ENCODE data around the gene COX5B. TPM values are rescaled to one million over a fixed set of nuclear protein-coding genes. Genes with fewer than 3 reads are reported as not detected.
"Not testable (repeated sequence)": the region's sequence is repeated elsewhere in the genome, so short reads cannot be mapped to it uniquely, and the experiment has no call there.

Gene COX5B
- total and polyA plus RNA-seq, 9 of the 15 experiments (the other 6 are each of a cell fraction or from before 2014, with no cell fraction given) = 154 to 1,424 (median 487) TPM

- BruUV-seq (replicated peaks); H3K9me1 ChIP-seq (ENCODE audit: control insufficient read depth, insufficient read depth, low read length); intact Hi-C loops (cut with micrococcal nuclease); DNase-seq (ENCODE audit: extremely low read depth in 1 of 4, low spot score in 3 of 4); H3K79me2 ChIP-seq (ENCODE audit: control insufficient read depth, insufficient read depth, low read length); in situ Hi-C loops (cut with MboI); H3K4me3 ChIP-seq; H3K36me3 ChIP-seq (ENCODE audit: control insufficient read depth, insufficient read depth, low read length); FAIRE-seq; H3K9me3 ChIP-seq (replicated peaks; ENCODE audit: control insufficient read depth, insufficient read depth, low read depth, low read length); H3K27me3 ChIP-seq (ENCODE audit: control insufficient read depth in 2 of 2, insufficient read depth in 2 of 2, low read length in 2 of 2); ATAC-seq; H3K4me2 ChIP-seq (ENCODE audit: insufficient read depth, low read length); H3K9ac ChIP-seq (ENCODE audit: insufficient read depth in 1 of 2, low read depth in 2 of 2, low read length in 2 of 2); H4K20me1 ChIP-seq (replicated peaks; ENCODE audit: control insufficient read depth, insufficient read depth, low read length): not testable (repeated sequence)
- Histone ChIP-seq H3K4me1 (replicated peaks in 1 of 2; ENCODE audit: control insufficient read depth in 2 of 2, insufficient read depth in 2 of 2, low read length in 2 of 2) (peaks cover 11 to 24% of the 10 kb centered on the region in 2 experiments), H2AFZ (ENCODE audit: low read depth, low read length) (peak overlapping the region; percentile 80), H3K27ac (ENCODE audit: extremely low read depth, low read depth, low read length) (peak overlapping the region; percentile 73; the same call in 2 of the 3 replicates)
- WGBS (ENCODE audit: insufficient coverage, low coverage, missing lambda C conversion rate) = 74% methylated on average over 4 of the region's 6 CpGs
- CTCF ChIA-PET (ENCODE audit: low intra/inter-chr PET ratio) = interaction anchor here (0.6 kb wide), 1 partner anchor 19 kb away, joined by 3 read pairs; no protein-coding TSS in a partner anchor
- POLR2A ChIA-PET = interaction anchor here (0.6 to 1.8 kb wide), 4 partner anchors 8 to 736 kb away, joined by 3 to 14 read pairs (median 5); partner anchors contain the start of gene ACTR1B
These were observed 26.8 kb downstream of the COX5B start for GRCh38 chr2:97672606-97673140.

GRCh38 chr2:97673182-97673914, 27.5 kb downstream of the COX5B start:
- no peaks in the 10 kb centered on the region for H3K36me3 ChIP-seq (ENCODE audit: control insufficient read depth, insufficient read depth, low read length)
- POLR2A ChIA-PET = interaction anchor here (0.6 to 1.8 kb wide), 5 partner anchors 9 to 735 kb away, joined by 3 to 14 read pairs (median 3); partner anchors contain the start of genes ACTR1B and COX5B
- peak; percentile 90 for FAIRE-seq
- peak in 1 of 3 experiments; percentile 38; a peak in 1 of 6 replicates for TF ChIP-seq ZBTB11 (CRISPR knock-in tag; IDR thresholded peaks at IDR 0.05)
- 0 out of 3 replicates have a peak, but pooled peaks of 1 of the 2 experiments have one; percentile 20 for TF ChIP-seq CBX3 (IDR thresholded peaks at IDR 0.05; ENCODE audit: borderline replicate concordance in 1 of 2, low read length in 2 of 2)
- peak; percentile 65 for TF ChIP-seq TEAD4 (IDR thresholded peaks at IDR 0.05; ENCODE audit: low read length)
- no peak for TF ChIP-seq TEAD4 (CRISPR knock-in tag; IDR thresholded peaks at IDR 0.05; ENCODE audit: borderline replicate concordance)
- peak; percentile 74 for TF ChIP-seq GATA2 (CRISPR knock-in tag; IDR thresholded peaks at IDR 0.05)
- peak; percentile 59; the same call in 1 of the 2 replicates for TF ChIP-seq EP300 (IDR thresholded peaks at IDR 0.05; ENCODE audit: low read length)
- peak; percentile 26; the same call in 1 of the 2 replicates for TF ChIP-seq NCOR1 (IDR thresholded peaks at IDR 0.05)
- 0 out of 2 replicates have a peak, but pooled peaks have one; percentile 31 for TF ChIP-seq NBN (IDR thresholded peaks at IDR 0.05; ENCODE audit: low read depth)
- peak; percentile 63; the same call in 1 of the 2 replicates for TF ChIP-seq ZNF12 (CRISPR knock-in tag; IDR thresholded peaks at IDR 0.05)

More at GRCh38 chr2:97673182-97673914, 27.5 kb downstream of the COX5B start:
- in situ Hi-C loops (cut with MboI) = no loop called here
- CTCF ChIA-PET (ENCODE audit: low intra/inter-chr PET ratio) = interaction anchor here (0.6 to 1.2 kb wide), 2 partner anchors 8 to 18 kb away, joined by 3 read pairs; no protein-coding TSS in a partner anchor
- Histone ChIP-seq H4K20me1 (replicated peaks; ENCODE audit: control insufficient read depth, insufficient read depth, low read length) (no peaks in the 10 kb centered on the region), H3K9ac (ENCODE audit: insufficient read depth in 1 of 2, low read depth in 2 of 2, low read length in 2 of 2) (peak overlapping the region; percentile 38; a peak in 3 of 4 replicates), H3K9me3 (replicated peaks; ENCODE audit: control insufficient read depth, insufficient read depth, low read depth, low read length) (no peaks in the 10 kb centered on the region), H3K9me1 (ENCODE audit: control insufficient read depth, insufficient read depth, low read length) (no peaks in the 10 kb centered on the region), H3K4me1 (replicated peaks in 1 of 2; ENCODE audit: control insufficient read depth in 2 of 2, insufficient read depth in 2 of 2, low read length in 2 of 2) (peaks cover 11 to 26% of the 10 kb centered on the region in 2 experiments), H3K27ac (ENCODE audit: extremely low read depth, low read depth, low read length) (peak overlapping the region; percentile 73), H3K4me2 (ENCODE audit: insufficient read depth, low read length) (peak overlapping the region; percentile 63), H3K79me2 (ENCODE audit: control insufficient read depth, insufficient read depth, low read length) (no peaks in the 10 kb centered on the region), H3K27me3 (ENCODE audit: control insufficient read depth in 2 of 2, insufficient read depth in 2 of 2, low read length in 2 of 2) (no peaks in the 10 kb centered on the region), H3K4me3 (no peak overlapping the region), H2AFZ (ENCODE audit: low read depth, low read length) (peak overlapping the region; percentile 80)
- BruUV-seq (replicated peaks) = no TSS peak
- ATAC-seq (peak; percentile 91), DNase-seq (ENCODE audit: extremely low read depth in 1 of 4, low spot score in 3 of 4) (peak; percentile 38 to 81 (median 61))
- WGBS (ENCODE audit: insufficient coverage, low coverage, missing lambda C conversion rate) = 13% methylated on average over 9 of the region's 9 CpGs
- intact Hi-C loops (cut with micrococcal nuclease) = no loop called here

All from K562 (cell line).